DOHH2 (cell line): ENCODE results near the gene ARID4A.
A peak's percentile ranks its signal among the peaks of the same experiment; 100 is the strongest.

Source experiments
- H3F3A ChIP-seq: fragments of 200-600 bp; sonication (generic), shearing (Covaris generic); 2 replicates; pipeline ENCODE4 v1.6.0; 2016; ENCODE audit warnings: antibody characterized with exemption, mild to moderate bottlenecking; ENCODE audit not compliant: control insufficient read depth, insufficient read depth
- H3K27ac ChIP-seq: fragments of 200-600 bp; sonication (generic); 2 replicates; pipeline ENCODE4 v1.5.1; 2014; ENCODE audit warnings: low read depth, mild to moderate bottlenecking, low read length, moderate library complexity
- H3K27me3 ChIP-seq: fragments of 200-600 bp; sonication (generic); 2 replicates; pipeline ENCODE4 v1.6.1; 2014; ENCODE audit warnings: mild to moderate bottlenecking, low read length, mixed read lengths; ENCODE audit not compliant: control insufficient read depth
- H3K36me3 ChIP-seq: fragments of 200-600 bp; sonication (generic); 2 replicates; pipeline ENCODE4 v1.6.1; 2014; ENCODE audit warnings: mild to moderate bottlenecking, low read length, moderate library complexity, mixed read lengths; ENCODE audit not compliant: control insufficient read depth
- H3K4me1 ChIP-seq: fragments of 200-600 bp; sonication (generic); 2 replicates; pipeline ENCODE4 v1.6.1; 2014; ENCODE audit warnings: mild to moderate bottlenecking, low read length, mixed read lengths; ENCODE audit not compliant: control insufficient read depth
- H3K4me2 ChIP-seq: fragments of 200-600 bp; sonication (generic); 2 replicates; pipeline ENCODE4 v1.6.0; 2014; ENCODE audit warnings: mild to moderate bottlenecking, low read length, moderate library complexity
- H3K4me3 ChIP-seq: fragments of 200-600 bp; sonication (generic); 2 replicates; pipeline ENCODE4 v1.5.1; 2014; ENCODE audit warnings: mild to moderate bottlenecking, low read length, mixed read lengths
- H3K79me2 ChIP-seq: fragments of 200-600 bp; sonication (generic); 2 replicates; pipeline ENCODE4 v1.6.1; 2014; ENCODE audit warnings: mild to moderate bottlenecking, low read length, mixed read lengths; ENCODE audit not compliant: control insufficient read depth
- H3K9me2 ChIP-seq: fragments of 200-600 bp; sonication (generic); replicated peaks from 2 replicates; pipeline ENCODE4 v1.6.1; 2014; ENCODE audit warnings: mild to moderate bottlenecking, low read length, mixed read lengths; ENCODE audit not compliant: control insufficient read depth
- H3K9me3 ChIP-seq: fragments of 200-600 bp; sonication (generic); 2 replicates; pipeline ENCODE4 v1.6.1; 2014; ENCODE audit warnings: antibody characterized with exemption, low read length, mixed read lengths; ENCODE audit not compliant: control insufficient read depth, insufficient read depth
- H4K20me1 ChIP-seq: fragments of 200-600 bp; sonication (generic); 2 replicates; pipeline ENCODE4 v1.6.0; 2014; ENCODE audit warnings: low read depth, mild to moderate bottlenecking, antibody characterized with exemption, low read length, moderate library complexity; ENCODE audit not compliant: control insufficient read depth, insufficient read depth
- EZH2phosphoT487 ChIP-seq: fragments of 200-600 bp; sonication (generic); IDR thresholded peaks from 2 replicates; pipeline ENCODE4 v1.6.1; 2017; ENCODE audit warnings: borderline replicate concordance, mild to moderate bottlenecking, antibody characterized with exemption, low read length, moderate library complexity, mixed read lengths
- TF ChIP-seq, protein P1 (sequence below): fragments of 200-600 bp; sonication (generic); IDR thresholded peaks from one replicate; pipeline ENCODE4 v1.5.1; 2014; ENCODE audit warnings: antibody characterized with exemption, mild to moderate bottlenecking, low read depth, low read length; ENCODE audit not compliant: poor library complexity, severe bottlenecking

The ARID4A gene

GRCh38 chr14:58398895-58399294 lies 100.5 kb downstream of the ARID4A start:
- H3K36me3 ChIP-seq, result no peaks in the 10 kb centered on the region
- no peak overlapping the region for H3K4me2 ChIP-seq
- H3K79me2 ChIP-seq, result no peaks in the 10 kb centered on the region
- TF ChIP-seq EZH2phosphoT487, result no peak
- TF ChIP-seq, protein P1, sequence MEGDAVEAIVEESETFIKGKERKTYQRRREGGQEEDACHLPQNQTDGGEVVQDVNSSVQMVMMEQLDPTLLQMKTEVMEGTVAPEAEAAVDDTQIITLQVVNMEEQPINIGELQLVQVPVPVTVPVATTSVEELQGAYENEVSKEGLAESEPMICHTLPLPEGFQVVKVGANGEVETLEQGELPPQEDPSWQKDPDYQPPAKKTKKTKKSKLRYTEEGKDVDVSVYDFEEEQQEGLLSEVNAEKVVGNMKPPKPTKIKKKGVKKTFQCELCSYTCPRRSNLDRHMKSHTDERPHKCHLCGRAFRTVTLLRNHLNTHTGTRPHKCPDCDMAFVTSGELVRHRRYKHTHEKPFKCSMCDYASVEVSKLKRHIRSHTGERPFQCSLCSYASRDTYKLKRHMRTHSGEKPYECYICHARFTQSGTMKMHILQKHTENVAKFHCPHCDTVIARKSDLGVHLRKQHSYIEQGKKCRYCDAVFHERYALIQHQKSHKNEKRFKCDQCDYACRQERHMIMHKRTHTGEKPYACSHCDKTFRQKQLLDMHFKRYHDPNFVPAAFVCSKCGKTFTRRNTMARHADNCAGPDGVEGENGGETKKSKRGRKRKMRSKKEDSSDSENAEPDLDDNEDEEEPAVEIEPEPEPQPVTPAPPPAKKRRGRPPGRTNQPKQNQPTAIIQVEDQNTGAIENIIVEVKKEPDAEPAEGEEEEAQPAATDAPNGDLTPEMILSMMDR, result no peak
- no peak overlapping the region for H3K27ac ChIP-seq
- H3K27me3 ChIP-seq, result no peaks in the 10 kb centered on the region
- peaks cover 15% of the 10 kb centered on the region for H3K4me1 ChIP-seq
- no peaks in the 10 kb centered on the region for H3K9me3 ChIP-seq
- no peak overlapping the region for H3K4me3 ChIP-seq
- no peaks in the 10 kb centered on the region for H3K9me2 ChIP-seq
- H4K20me1 ChIP-seq, result no peaks in the 10 kb centered on the region
- peaks cover 16% of the 10 kb centered on the region; the same call in 1 of the 2 replicates for H3F3A ChIP-seq

GRCh38 chr14:58401587-58401986 lies 103.2 kb downstream of the ARID4A start:
- Histone ChIP-seq H3K9me3 (no peaks in the 10 kb centered on the region), H3K9me2 (no peaks in the 10 kb centered on the region), H3K4me1 (peaks cover 5% of the 10 kb centered on the region), H3K79me2 (no peaks in the 10 kb centered on the region), H3F3A (peaks cover 16% of the 10 kb centered on the region; the same call in 1 of the 2 replicates), H3K27me3 (no peaks in the 10 kb centered on the region), H3K4me2 (no peak overlapping the region), H3K36me3 (no peaks in the 10 kb centered on the region), H4K20me1 (no peaks in the 10 kb centered on the region), H3K27ac (no peak overlapping the region), H3K4me3 (no peak overlapping the region)
- no peak for TF ChIP-seq EZH2phosphoT487
- TF ChIP-seq, protein P1, result peak; percentile 49

GRCh38 chr14:58408681-58409215 lies 110.4 kb downstream of the ARID4A start:
- H3K27ac ChIP-seq, result no peak overlapping the region
- peaks cover 58% of the 10 kb centered on the region for H3K36me3 ChIP-seq
- no peaks in the 10 kb centered on the region for H4K20me1 ChIP-seq
- H3F3A ChIP-seq, result no peaks in the 10 kb centered on the region
- no peaks in the 10 kb centered on the region for H3K27me3 ChIP-seq
- H3K9me3 ChIP-seq, result no peaks in the 10 kb centered on the region
- peaks cover 6% of the 10 kb centered on the region for H3K79me2 ChIP-seq
- H3K4me1 ChIP-seq, result peaks cover 4% of the 10 kb centered on the region; the same call in 1 of the 2 replicates
- no peaks in the 10 kb centered on the region for H3K9me2 ChIP-seq
- no peak overlapping the region for H3K4me2 ChIP-seq
- no peak overlapping the region for H3K4me3 ChIP-seq
- no peak for TF ChIP-seq EZH2phosphoT487
- TF ChIP-seq, protein P1, result no peak
